HEK293 (cell line): ENCODE data around the gene PHF12.

Experiments
- CTCF ChIA-PET: fragments of 350-600 bp; formaldehyde crosslinking; extraction: SDS; loops from one replicate; lab custom pipeline; 2021; ENCODE audit warnings: antibody characterized with exemption; lab: Yijun Ruan, JAX
- POLR2A ChIA-PET: fragments of 300-600 bp; formaldehyde crosslinking; extraction: SDS; loops from one replicate; lab custom pipeline; 2020; ENCODE audit warnings: antibody characterized with exemption, inconsistent platforms; lab: Yijun Ruan, JAX
- H3K27ac ChIP-seq: fragments of 200-500 bp; sonication (Bioruptor generic); 2 replicates; pipeline ENCODE4 v1.5.1; 2014; ENCODE audit warnings: low read depth, low read length, control low read depth, inconsistent platforms; ENCODE audit errors: extremely low read depth
- H3K36me3 ChIP-seq, 2 experiments: fragments of 200-500 bp in 1 of 2; sonication (Bioruptor generic) in 1 of 2; 1 replicate in 1 of 2; 2 replicates in 1 of 2; pipeline ENCODE4 v1.5.1; 2014 to 2017; ENCODE audit warnings: inconsistent platforms in 2 of 2, low read length in 2 of 2; ENCODE audit not compliant: control insufficient read depth in 2 of 2, insufficient read depth in 1 of 2
- H3K4me1 ChIP-seq: fragments of 200-500 bp; sonication (Bioruptor generic); 2 replicates; pipeline ENCODE4 v1.5.1; 2014; ENCODE audit warnings: mild to moderate bottlenecking, low read length, inconsistent platforms; ENCODE audit not compliant: control insufficient read depth, insufficient read depth
- H3K4me3 ChIP-seq: 2 replicates; pipeline ENCODE4 v1.5.1; 2011; ENCODE audit warnings: low read depth, mild to moderate bottlenecking, control low read depth, low read length, moderate library complexity
- H3K9me3 ChIP-seq: fragments of 200-500 bp; sonication (Bioruptor generic); 2 replicates; pipeline ENCODE4 v1.5.1; 2014; ENCODE audit warnings: low read depth, low read length, inconsistent platforms; ENCODE audit not compliant: control insufficient read depth, insufficient read depth
- KLF16 ChIP-seq: fragments of 450-650 bp; formaldehyde crosslinking; IDR thresholded peaks from 2 replicates; pipeline ENCODE4 v1.5.1; 2017; ENCODE audit warnings: missing biosample characterization, missing genetic modification characterization
- KLF7 ChIP-seq: fragments of 450-650 bp; formaldehyde crosslinking; IDR thresholded peaks from 2 replicates; pipeline ENCODE4 v1.5.1; 2016; ENCODE audit warnings: missing biosample characterization, missing genetic modification characterization, borderline replicate concordance
- SP7 ChIP-seq: fragments of 450-650 bp; formaldehyde crosslinking; IDR thresholded peaks from 2 replicates; pipeline ENCODE4 v1.5.1; 2016; ENCODE audit warnings: missing biosample characterization, missing genetic modification characterization
- WT1 ChIP-seq: fragments of 450-650 bp; formaldehyde crosslinking; IDR thresholded peaks from 2 replicates; pipeline ENCODE4 v1.5.1; 2016; ENCODE audit warnings: missing biosample characterization, missing genetic modification characterization
- YY2 ChIP-seq: fragments of 450-650 bp; formaldehyde crosslinking; IDR thresholded peaks from 2 replicates; pipeline ENCODE4 v1.5.1; 2016; ENCODE audit warnings: missing biosample characterization, missing genetic modification characterization
- ZEB2 ChIP-seq: fragments of 450-650 bp; formaldehyde crosslinking; IDR thresholded peaks from 2 replicates; pipeline ENCODE4 v1.5.1; 2016; ENCODE audit warnings: missing biosample characterization, missing genetic modification characterization
- ZNF155 ChIP-seq: fragments of 450-650 bp; formaldehyde crosslinking; IDR thresholded peaks from 2 replicates; pipeline ENCODE4 v1.5.1; 2016; ENCODE audit warnings: missing biosample characterization, missing genetic modification characterization
- ZNF157 ChIP-seq: fragments of 450-650 bp; formaldehyde crosslinking; IDR thresholded peaks from 2 replicates; pipeline ENCODE4 v1.5.1; 2016; ENCODE audit warnings: missing biosample characterization, missing genetic modification characterization
- ZNF16 ChIP-seq: fragments of 450-650 bp; formaldehyde crosslinking; IDR thresholded peaks from 2 replicates; pipeline ENCODE4 v1.5.1; 2016; ENCODE audit warnings: low read depth, missing biosample characterization, missing genetic modification characterization
- ZNF335 ChIP-seq: fragments of 450-650 bp; formaldehyde crosslinking; conservative IDR thresholded peaks from 2 replicates; pipeline ENCODE4 v1.5.1; 2016; ENCODE audit warnings: missing biosample characterization, missing genetic modification characterization
- ZNF366 ChIP-seq: fragments of 450-650 bp; formaldehyde crosslinking; conservative IDR thresholded peaks from 2 replicates; pipeline ENCODE4 v1.5.1; 2016; ENCODE audit warnings: missing biosample characterization, missing genetic modification characterization
- ZNF394 ChIP-seq: fragments of 450-650 bp; formaldehyde crosslinking; IDR thresholded peaks from 2 replicates; pipeline ENCODE4 v1.5.1; 2016; ENCODE audit warnings: missing biosample characterization, missing genetic modification characterization, mild to moderate bottlenecking, moderate library complexity, borderline replicate concordance
- ZNF423 ChIP-seq: fragments of 450-650 bp; formaldehyde crosslinking; IDR thresholded peaks from 2 replicates; pipeline ENCODE4 v1.5.1; 2016; ENCODE audit warnings: missing biosample characterization, missing genetic modification characterization
- ZNF558 ChIP-seq: fragments of 450-650 bp; formaldehyde crosslinking; IDR thresholded peaks from 2 replicates; pipeline ENCODE4 v1.5.1; 2016; ENCODE audit warnings: missing biosample characterization, missing genetic modification characterization
- ZNF621 ChIP-seq: fragments of 450-650 bp; formaldehyde crosslinking; IDR thresholded peaks from 2 replicates; pipeline ENCODE4 v1.5.1; 2017; ENCODE audit warnings: missing biosample characterization, missing genetic modification characterization
- TF ChIP-seq, protein P1 (sequence below): fragments of 450-650 bp; formaldehyde crosslinking; IDR thresholded peaks from 2 replicates; pipeline ENCODE4 v1.5.1; 2016; ENCODE audit warnings: missing biosample characterization, missing genetic modification characterization, borderline replicate concordance
- TF ChIP-seq, protein P2 (sequence below): IDR thresholded peaks from 2 replicates; pipeline ENCODE4 v1.6.1; 2011; ENCODE audit warnings: mild to moderate bottlenecking, low read depth, low read length, borderline replicate concordance
- TF ChIP-seq, protein P3 (sequence below): fragments of 450-650 bp; formaldehyde crosslinking; IDR thresholded peaks from 2 replicates; pipeline ENCODE4 v1.5.1; 2016; ENCODE audit warnings: missing biosample characterization, missing genetic modification characterization
- TF ChIP-seq, protein P4 (sequence below): fragments of 450-650 bp; formaldehyde crosslinking; IDR thresholded peaks from 2 replicates; pipeline ENCODE4 v1.5.1; 2016; ENCODE audit warnings: missing biosample characterization, missing genetic modification characterization
- TF ChIP-seq, protein P5 (sequence below): sonication (generic); formaldehyde crosslinking; IDR thresholded peaks from 2 replicates; pipeline ENCODE4 v1.8.1; 2022; ENCODE audit warnings: mild to moderate bottlenecking, moderate library complexity, missing genetic modification reagents
- TF ChIP-seq, protein P6 (sequence below): fragments of 450-650 bp; formaldehyde crosslinking; IDR thresholded peaks from 2 replicates; pipeline ENCODE4 v1.5.1; 2016; ENCODE audit warnings: missing biosample characterization, missing genetic modification characterization
- TF ChIP-seq, protein P7 (sequence below): fragments of 450-650 bp; formaldehyde crosslinking; IDR thresholded peaks from 2 replicates; pipeline ENCODE4 v1.5.1; 2016; ENCODE audit warnings: missing biosample characterization, missing genetic modification characterization

Gene PHF12

DNA sequence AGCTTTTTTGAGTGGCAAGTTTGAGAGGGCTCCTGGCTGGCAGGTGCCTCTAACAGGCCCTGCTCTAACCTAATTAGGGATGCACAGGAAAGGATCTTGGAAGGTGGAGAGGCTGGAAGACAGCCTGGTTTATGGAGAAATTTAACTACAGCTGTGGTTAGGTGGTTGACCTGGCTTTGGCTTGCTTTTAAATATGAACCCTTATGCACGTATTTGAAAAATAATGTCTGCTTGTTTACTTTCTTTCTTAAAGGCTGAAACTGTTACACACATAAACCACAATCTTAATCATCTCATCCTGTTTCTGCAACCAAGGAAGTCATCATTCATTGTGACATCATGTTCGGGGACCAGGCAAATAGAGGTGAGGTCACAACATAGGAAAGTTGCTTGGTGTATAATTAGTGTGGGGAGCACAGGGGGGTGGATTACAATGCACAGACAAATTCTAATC lies 25.4 kb downstream of the PHF12 start:
- H3K4me3 ChIP-seq = no peak overlapping the region
- no peaks in the 10 kb centered on the region for H3K9me3 ChIP-seq
- H3K36me3 ChIP-seq = peaks cover 51 to 88% of the 10 kb centered on the region in 2 experiments
- no peak overlapping the region for H3K27ac ChIP-seq
- no peaks in the 10 kb centered on the region; the same call in 1 of the 2 replicates for H3K4me1 ChIP-seq
- POLR2A ChIA-PET = no interaction called here
- CTCF ChIA-PET = interaction anchor here (0.6 to 1.9 kb wide), 8 partner anchors 9 to 174 kb away, joined by 3 to 8 read pairs (median 4); partner anchors contain the start of gene DHRS13
- TF ChIP-seq ZNF394 (tag by site-specific recombination) = peak; percentile 53; the same call in 1 of the 2 replicates
- no peak for TF ChIP-seq KLF16 (tag by site-specific recombination)
- TF ChIP-seq YY2 = no peak
- TF ChIP-seq ZNF155 (tag by site-specific recombination) = no peak
- TF ChIP-seq, protein P1, sequence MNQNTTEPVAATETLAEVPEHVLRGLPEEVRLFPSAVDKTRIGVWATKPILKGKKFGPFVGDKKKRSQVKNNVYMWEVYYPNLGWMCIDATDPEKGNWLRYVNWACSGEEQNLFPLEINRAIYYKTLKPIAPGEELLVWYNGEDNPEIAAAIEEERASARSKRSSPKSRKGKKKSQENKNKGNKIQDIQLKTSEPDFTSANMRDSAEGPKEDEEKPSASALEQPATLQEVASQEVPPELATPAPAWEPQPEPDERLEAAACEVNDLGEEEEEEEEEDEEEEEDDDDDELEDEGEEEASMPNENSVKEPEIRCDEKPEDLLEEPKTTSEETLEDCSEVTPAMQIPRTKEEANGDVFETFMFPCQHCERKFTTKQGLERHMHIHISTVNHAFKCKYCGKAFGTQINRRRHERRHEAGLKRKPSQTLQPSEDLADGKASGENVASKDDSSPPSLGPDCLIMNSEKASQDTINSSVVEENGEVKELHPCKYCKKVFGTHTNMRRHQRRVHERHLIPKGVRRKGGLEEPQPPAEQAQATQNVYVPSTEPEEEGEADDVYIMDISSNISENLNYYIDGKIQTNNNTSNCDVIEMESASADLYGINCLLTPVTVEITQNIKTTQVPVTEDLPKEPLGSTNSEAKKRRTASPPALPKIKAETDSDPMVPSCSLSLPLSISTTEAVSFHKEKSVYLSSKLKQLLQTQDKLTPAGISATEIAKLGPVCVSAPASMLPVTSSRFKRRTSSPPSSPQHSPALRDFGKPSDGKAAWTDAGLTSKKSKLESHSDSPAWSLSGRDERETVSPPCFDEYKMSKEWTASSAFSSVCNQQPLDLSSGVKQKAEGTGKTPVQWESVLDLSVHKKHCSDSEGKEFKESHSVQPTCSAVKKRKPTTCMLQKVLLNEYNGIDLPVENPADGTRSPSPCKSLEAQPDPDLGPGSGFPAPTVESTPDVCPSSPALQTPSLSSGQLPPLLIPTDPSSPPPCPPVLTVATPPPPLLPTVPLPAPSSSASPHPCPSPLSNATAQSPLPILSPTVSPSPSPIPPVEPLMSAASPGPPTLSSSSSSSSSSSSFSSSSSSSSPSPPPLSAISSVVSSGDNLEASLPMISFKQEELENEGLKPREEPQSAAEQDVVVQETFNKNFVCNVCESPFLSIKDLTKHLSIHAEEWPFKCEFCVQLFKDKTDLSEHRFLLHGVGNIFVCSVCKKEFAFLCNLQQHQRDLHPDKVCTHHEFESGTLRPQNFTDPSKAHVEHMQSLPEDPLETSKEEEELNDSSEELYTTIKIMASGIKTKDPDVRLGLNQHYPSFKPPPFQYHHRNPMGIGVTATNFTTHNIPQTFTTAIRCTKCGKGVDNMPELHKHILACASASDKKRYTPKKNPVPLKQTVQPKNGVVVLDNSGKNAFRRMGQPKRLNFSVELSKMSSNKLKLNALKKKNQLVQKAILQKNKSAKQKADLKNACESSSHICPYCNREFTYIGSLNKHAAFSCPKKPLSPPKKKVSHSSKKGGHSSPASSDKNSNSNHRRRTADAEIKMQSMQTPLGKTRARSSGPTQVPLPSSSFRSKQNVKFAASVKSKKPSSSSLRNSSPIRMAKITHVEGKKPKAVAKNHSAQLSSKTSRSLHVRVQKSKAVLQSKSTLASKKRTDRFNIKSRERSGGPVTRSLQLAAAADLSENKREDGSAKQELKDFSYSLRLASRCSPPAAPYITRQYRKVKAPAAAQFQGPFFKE (tag by site-specific recombination) = no peak
- TF ChIP-seq, protein P2, sequence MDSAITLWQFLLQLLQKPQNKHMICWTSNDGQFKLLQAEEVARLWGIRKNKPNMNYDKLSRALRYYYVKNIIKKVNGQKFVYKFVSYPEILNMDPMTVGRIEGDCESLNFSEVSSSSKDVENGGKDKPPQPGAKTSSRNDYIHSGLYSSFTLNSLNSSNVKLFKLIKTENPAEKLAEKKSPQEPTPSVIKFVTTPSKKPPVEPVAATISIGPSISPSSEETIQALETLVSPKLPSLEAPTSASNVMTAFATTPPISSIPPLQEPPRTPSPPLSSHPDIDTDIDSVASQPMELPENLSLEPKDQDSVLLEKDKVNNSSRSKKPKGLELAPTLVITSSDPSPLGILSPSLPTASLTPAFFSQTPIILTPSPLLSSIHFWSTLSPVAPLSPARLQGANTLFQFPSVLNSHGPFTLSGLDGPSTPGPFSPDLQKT = no peak
- TF ChIP-seq SP7 (tag by site-specific recombination) = peak; percentile 100
- no peak for TF ChIP-seq KLF7 (tag by site-specific recombination)
- no peak for TF ChIP-seq ZNF423 (tag by site-specific recombination)
- TF ChIP-seq ZNF621 (tag by site-specific recombination) = no peak
- TF ChIP-seq ZNF366 (tag by site-specific recombination) = peak; percentile 86
- TF ChIP-seq, protein P3, sequence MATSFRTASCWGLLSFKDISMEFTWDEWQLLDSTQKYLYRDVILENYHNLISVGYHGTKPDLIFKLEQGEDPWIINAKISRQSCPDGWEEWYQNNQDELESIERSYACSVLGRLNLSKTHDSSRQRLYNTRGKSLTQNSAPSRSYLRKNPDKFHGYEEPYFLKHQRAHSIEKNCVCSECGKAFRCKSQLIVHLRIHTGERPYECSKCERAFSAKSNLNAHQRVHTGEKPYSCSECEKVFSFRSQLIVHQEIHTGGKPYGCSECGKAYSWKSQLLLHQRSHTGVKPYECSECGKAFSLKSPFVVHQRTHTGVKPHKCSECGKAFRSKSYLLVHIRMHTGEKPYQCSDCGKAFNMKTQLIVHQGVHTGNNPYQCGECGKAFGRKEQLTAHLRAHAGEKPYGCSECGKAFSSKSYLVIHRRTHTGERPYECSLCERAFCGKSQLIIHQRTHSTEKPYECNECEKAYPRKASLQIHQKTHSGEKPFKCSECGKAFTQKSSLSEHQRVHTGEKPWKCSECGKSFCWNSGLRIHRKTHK (tag by site-specific recombination) = no peak
- TF ChIP-seq ZNF558 (tag by site-specific recombination) = peak; percentile 69; the same call in 1 of the 2 replicates
- TF ChIP-seq, protein P4, sequence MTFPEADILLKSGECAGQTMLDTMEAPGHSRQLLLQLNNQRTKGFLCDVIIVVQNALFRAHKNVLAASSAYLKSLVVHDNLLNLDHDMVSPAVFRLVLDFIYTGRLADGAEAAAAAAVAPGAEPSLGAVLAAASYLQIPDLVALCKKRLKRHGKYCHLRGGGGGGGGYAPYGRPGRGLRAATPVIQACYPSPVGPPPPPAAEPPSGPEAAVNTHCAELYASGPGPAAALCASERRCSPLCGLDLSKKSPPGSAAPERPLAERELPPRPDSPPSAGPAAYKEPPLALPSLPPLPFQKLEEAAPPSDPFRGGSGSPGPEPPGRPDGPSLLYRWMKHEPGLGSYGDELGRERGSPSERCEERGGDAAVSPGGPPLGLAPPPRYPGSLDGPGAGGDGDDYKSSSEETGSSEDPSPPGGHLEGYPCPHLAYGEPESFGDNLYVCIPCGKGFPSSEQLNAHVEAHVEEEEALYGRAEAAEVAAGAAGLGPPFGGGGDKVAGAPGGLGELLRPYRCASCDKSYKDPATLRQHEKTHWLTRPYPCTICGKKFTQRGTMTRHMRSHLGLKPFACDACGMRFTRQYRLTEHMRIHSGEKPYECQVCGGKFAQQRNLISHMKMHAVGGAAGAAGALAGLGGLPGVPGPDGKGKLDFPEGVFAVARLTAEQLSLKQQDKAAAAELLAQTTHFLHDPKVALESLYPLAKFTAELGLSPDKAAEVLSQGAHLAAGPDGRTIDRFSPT = no peak
- no peak for TF ChIP-seq WT1 (tag by site-specific recombination)
- TF ChIP-seq ZNF16 (tag by site-specific recombination) = no peak
- peak; percentile 44; the same call in 1 of the 2 replicates for TF ChIP-seq ZEB2 (tag by site-specific recombination)
- no peak for TF ChIP-seq ZNF157 (tag by site-specific recombination)
- TF ChIP-seq ZNF335 (tag by site-specific recombination) = peak; percentile 19; the same call in 1 of the 2 replicates
- TF ChIP-seq, protein P5, sequence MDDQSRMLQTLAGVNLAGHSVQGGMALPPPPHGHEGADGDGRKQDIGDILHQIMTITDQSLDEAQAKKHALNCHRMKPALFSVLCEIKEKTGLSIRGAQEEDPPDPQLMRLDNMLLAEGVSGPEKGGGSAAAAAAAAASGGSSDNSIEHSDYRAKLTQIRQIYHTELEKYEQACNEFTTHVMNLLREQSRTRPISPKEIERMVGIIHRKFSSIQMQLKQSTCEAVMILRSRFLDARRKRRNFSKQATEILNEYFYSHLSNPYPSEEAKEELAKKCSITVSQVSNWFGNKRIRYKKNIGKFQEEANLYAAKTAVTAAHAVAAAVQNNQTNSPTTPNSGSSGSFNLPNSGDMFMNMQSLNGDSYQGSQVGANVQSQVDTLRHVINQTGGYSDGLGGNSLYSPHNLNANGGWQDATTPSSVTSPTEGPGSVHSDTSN (CRISPR knock-in tag) = no peak
- TF ChIP-seq, protein P6, sequence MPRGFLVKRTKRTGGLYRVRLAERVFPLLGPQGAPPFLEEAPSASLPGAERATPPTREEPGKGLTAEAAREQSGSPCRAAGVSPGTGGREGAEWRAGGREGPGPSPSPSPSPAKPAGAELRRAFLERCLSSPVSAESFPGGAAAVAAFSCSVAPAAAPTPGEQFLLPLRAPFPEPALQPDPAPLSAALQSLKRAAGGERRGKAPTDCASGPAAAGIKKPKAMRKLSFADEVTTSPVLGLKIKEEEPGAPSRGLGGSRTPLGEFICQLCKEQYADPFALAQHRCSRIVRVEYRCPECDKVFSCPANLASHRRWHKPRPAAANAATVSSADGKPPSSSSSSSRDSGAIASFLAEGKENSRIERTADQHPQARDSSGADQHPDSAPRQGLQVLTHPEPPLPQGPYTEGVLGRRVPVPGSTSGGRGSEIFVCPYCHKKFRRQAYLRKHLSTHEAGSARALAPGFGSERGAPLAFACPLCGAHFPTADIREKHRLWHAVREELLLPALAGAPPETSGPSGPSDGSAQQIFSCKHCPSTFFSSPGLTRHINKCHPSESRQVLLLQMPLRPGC (tag by site-specific recombination) = peak; percentile 48; the same call in 1 of the 2 replicates
- TF ChIP-seq, protein P7, sequence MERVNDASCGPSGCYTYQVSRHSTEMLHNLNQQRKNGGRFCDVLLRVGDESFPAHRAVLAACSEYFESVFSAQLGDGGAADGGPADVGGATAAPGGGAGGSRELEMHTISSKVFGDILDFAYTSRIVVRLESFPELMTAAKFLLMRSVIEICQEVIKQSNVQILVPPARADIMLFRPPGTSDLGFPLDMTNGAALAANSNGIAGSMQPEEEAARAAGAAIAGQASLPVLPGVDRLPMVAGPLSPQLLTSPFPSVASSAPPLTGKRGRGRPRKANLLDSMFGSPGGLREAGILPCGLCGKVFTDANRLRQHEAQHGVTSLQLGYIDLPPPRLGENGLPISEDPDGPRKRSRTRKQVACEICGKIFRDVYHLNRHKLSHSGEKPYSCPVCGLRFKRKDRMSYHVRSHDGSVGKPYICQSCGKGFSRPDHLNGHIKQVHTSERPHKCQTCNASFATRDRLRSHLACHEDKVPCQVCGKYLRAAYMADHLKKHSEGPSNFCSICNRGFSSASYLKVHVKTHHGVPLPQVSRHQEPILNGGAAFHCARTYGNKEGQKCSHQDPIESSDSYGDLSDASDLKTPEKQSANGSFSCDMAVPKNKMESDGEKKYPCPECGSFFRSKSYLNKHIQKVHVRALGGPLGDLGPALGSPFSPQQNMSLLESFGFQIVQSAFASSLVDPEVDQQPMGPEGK (tag by site-specific recombination) = 0 out of 2 replicates have a peak, but pooled peaks have one; percentile 24
